Dedifferentiated amniotic fluid mesenchymal stem cell (primary cell): ENCODE measurements around the gene COBLL1.

ENCODE experiments used
- DNase-seq: peaks from one replicate; pipeline ENCODE4 v3.0.0-alpha.2; 2016; ENCODE audit errors: extremely low spot score

COBLL1 gene

GRCh38 chr2:164681009-164681408, 160.6 kb downstream of the COBLL1 start:
- DNase-seq = no peak

GRCh38 chr2:164678631-164679149, 162.9 kb downstream of the COBLL1 start:
- no peak for DNase-seq

GRCh38 chr2:164677733-164678132, 163.9 kb downstream of the COBLL1 start:
- DNase-seq = no peak

GRCh38 chr2:164677271-164677670, 164.4 kb downstream of the COBLL1 start:
- DNase-seq = no peak

GRCh38 chr2:164675687-164676086, 165.9 kb downstream of the COBLL1 start:
- no peak for DNase-seq

GRCh38 chr2:164675027-164675426, 166.6 kb downstream of the COBLL1 start:
- no peak for DNase-seq

- DNase-seq = no peak
Observed at GRCh38 chr2:164671664-164672396, 169.8 kb downstream of the COBLL1 start.

GRCh38 chr2:164669291-164669690, 172.3 kb downstream of the COBLL1 start:
- no peak for DNase-seq

GRCh38 chr2:164667566-164667965, 174.1 kb downstream of the COBLL1 start:
- no peak for DNase-seq

GRCh38 chr2:164664070-164664469, 177.6 kb downstream of the COBLL1 start:
- no peak for DNase-seq

- no peak for DNase-seq
Observed at GRCh38 chr2:164662868-164663631, 178.6 kb downstream of the COBLL1 start.

GRCh38 chr2:164662066-164662465, 179.6 kb downstream of the COBLL1 start:
- DNase-seq = no peak

GRCh38 chr2:164661349-164661748, 180.3 kb downstream of the COBLL1 start:
- DNase-seq = peak; percentile 25

GRCh38 chr2:164657129-164657528, 184.5 kb downstream of the COBLL1 start:
- peak; percentile 29 for DNase-seq

- no peak for DNase-seq
Observed at GRCh38 chr2:164655750-164656149, 185.9 kb downstream of the COBLL1 start.

GRCh38 chr2:164655336-164655735, 186.3 kb downstream of the COBLL1 start:
- no peak for DNase-seq

- DNase-seq = no peak
Observed at GRCh38 chr2:164651361-164651760, 190.3 kb downstream of the COBLL1 start.

GRCh38 chr2:164644036-164644700, 197.5 kb downstream of the COBLL1 start:
- DNase-seq = no peak

- no peak for DNase-seq
Observed at GRCh38 chr2:164642946-164643555, 198.6 kb downstream of the COBLL1 start.

- no peak for DNase-seq
Observed at GRCh38 chr2:164642268-164642667, 199.4 kb downstream of the COBLL1 start.
